ENCODE measurements around the gene RAF1. TPM values are rescaled to one million over a fixed set of nuclear protein-coding genes. Genes with fewer than 3 reads are reported as not detected.

RAF1 gene
- total RNA-seq, 1 experiment from 2014 or later, result 68.8 TPM

DNA sequence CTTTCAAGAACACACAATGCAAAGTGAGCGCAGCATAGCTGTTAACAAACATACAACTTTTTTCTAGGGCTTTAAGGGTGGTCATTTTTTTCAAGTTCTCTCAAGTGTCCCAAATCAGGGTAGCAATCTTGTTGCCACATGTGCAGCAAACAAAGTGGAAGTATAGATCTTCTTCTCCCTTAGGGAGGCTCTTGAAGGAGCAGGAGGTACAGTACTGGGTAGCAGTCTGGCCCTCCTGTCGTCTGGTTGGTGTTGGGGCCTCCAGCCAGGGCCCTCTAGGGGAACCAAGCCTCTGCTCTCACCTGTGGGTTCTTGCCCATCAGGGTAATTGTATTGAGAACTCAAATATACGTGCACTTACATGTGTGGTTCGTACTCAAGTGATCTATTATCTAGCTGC lies 81.2 kb downstream of the RAF1 start:
- no peaks in the 10 kb centered on the region for H3K9me3 ChIP-seq (ENCODE audit: control insufficient read depth, insufficient read depth, low read depth, low read length)
- BruUV-seq (replicated peaks), result TSS peak; percentile 35
- CTCF ChIA-PET, result no interaction called here
- TF ChIP-seq SIN3A (IDR thresholded peaks at IDR 0.05; ENCODE audit: borderline replicate concordance, insufficient read depth, low read depth, low read length) (no peak), TCF7L2 (IDR thresholded peaks at IDR 0.05; ENCODE audit: low read depth, low read length) (no peak), POLR2AphosphoS5 (IDR thresholded peaks at IDR 0.05; ENCODE audit: low read depth, low read length) (no peak)
- TF ChIP-seq, protein P1, sequence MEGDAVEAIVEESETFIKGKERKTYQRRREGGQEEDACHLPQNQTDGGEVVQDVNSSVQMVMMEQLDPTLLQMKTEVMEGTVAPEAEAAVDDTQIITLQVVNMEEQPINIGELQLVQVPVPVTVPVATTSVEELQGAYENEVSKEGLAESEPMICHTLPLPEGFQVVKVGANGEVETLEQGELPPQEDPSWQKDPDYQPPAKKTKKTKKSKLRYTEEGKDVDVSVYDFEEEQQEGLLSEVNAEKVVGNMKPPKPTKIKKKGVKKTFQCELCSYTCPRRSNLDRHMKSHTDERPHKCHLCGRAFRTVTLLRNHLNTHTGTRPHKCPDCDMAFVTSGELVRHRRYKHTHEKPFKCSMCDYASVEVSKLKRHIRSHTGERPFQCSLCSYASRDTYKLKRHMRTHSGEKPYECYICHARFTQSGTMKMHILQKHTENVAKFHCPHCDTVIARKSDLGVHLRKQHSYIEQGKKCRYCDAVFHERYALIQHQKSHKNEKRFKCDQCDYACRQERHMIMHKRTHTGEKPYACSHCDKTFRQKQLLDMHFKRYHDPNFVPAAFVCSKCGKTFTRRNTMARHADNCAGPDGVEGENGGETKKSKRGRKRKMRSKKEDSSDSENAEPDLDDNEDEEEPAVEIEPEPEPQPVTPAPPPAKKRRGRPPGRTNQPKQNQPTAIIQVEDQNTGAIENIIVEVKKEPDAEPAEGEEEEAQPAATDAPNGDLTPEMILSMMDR (IDR thresholded peaks at IDR 0.05), result no peak
- TF ChIP-seq, protein P2, sequence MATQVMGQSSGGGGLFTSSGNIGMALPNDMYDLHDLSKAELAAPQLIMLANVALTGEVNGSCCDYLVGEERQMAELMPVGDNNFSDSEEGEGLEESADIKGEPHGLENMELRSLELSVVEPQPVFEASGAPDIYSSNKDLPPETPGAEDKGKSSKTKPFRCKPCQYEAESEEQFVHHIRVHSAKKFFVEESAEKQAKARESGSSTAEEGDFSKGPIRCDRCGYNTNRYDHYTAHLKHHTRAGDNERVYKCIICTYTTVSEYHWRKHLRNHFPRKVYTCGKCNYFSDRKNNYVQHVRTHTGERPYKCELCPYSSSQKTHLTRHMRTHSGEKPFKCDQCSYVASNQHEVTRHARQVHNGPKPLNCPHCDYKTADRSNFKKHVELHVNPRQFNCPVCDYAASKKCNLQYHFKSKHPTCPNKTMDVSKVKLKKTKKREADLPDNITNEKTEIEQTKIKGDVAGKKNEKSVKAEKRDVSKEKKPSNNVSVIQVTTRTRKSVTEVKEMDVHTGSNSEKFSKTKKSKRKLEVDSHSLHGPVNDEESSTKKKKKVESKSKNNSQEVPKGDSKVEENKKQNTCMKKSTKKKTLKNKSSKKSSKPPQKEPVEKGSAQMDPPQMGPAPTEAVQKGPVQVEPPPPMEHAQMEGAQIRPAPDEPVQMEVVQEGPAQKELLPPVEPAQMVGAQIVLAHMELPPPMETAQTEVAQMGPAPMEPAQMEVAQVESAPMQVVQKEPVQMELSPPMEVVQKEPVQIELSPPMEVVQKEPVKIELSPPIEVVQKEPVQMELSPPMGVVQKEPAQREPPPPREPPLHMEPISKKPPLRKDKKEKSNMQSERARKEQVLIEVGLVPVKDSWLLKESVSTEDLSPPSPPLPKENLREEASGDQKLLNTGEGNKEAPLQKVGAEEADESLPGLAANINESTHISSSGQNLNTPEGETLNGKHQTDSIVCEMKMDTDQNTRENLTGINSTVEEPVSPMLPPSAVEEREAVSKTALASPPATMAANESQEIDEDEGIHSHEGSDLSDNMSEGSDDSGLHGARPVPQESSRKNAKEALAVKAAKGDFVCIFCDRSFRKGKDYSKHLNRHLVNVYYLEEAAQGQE (IDR thresholded peaks at IDR 0.05; ENCODE audit: insufficient read depth in 1 of 2, low read depth in 2 of 2, low read length in 1 of 2), result no peak
- peaks cover 8% of the 10 kb centered on the region for H3K36me3 ChIP-seq (ENCODE audit: control insufficient read depth, insufficient read depth, low read length)
- no peak for DNase-seq (ENCODE audit: low read depth, low spot score)
- no peaks in the 10 kb centered on the region for H3K4me1 ChIP-seq (ENCODE audit: control insufficient read depth, insufficient read depth, low read length)
- no peak overlapping the region for H3K4me3 ChIP-seq (ENCODE audit: low read depth in 2 of 2, low read length in 2 of 2)
- POLR2A ChIA-PET, result interaction anchor here (1.0 kb wide), 1 partner anchor 15 kb away, joined by 3 read pairs; no protein-coding TSS in a partner anchor
- H3K27me3 ChIP-seq (ENCODE audit: control insufficient read depth, insufficient read depth, low read length), result no peaks in the 10 kb centered on the region
- intact Hi-C loops (cut with micrococcal nuclease; ENCODE audit: unreplicated experiment), result no loop called here
- in situ Hi-C loops (cut with HindIII; ENCODE audit: low pct_unique_long_range_greater_than_20kb, low sequenced_read_pairs), result no loop called here
- no peak overlapping the region for H3K27ac ChIP-seq (ENCODE audit: low read length)
- ATAC-seq, result no peak

DNA sequence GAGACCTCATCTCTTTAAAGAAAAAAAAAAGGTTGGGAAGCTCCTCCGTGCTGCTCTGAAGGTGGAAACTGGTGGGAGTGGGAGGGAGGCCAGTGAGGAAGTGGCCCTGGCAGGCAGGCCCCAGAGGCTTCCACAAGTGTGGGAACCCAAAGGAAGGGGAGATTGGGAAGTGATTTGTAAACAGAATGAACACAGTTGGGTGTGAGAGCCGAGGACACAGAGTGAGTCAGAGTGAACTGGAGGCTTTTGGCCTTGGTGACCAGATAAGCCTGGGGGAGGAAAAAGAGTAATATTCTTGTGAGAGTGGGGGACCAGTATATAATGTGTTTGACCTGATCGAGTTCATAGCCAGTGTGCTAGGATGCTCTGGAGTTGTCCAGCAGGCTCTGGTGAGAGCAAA lies 84.0 kb downstream of the RAF1 start:
- no peak for ATAC-seq
- H3K27me3 ChIP-seq (ENCODE audit: control insufficient read depth, insufficient read depth, low read length), result no peaks in the 10 kb centered on the region
- intact Hi-C loops (cut with micrococcal nuclease; ENCODE audit: unreplicated experiment) (no loop called here), in situ Hi-C loops (cut with HindIII; ENCODE audit: low pct_unique_long_range_greater_than_20kb, low sequenced_read_pairs) (no loop called here)
- H3K36me3 ChIP-seq (ENCODE audit: control insufficient read depth, insufficient read depth, low read length), result peaks cover 5% of the 10 kb centered on the region
- no peaks in the 10 kb centered on the region for H3K9me3 ChIP-seq (ENCODE audit: control insufficient read depth, insufficient read depth, low read depth, low read length)
- CTCF ChIA-PET, result no interaction called here
- no TSS peak for BruUV-seq (replicated peaks)
- POLR2A ChIA-PET, result no interaction called here
- TF ChIP-seq SIN3A (IDR thresholded peaks at IDR 0.05; ENCODE audit: borderline replicate concordance, insufficient read depth, low read depth, low read length) (no peak), POLR2AphosphoS5 (IDR thresholded peaks at IDR 0.05; ENCODE audit: low read depth, low read length) (no peak), TCF7L2 (IDR thresholded peaks at IDR 0.05; ENCODE audit: low read depth, low read length) (no peak)
- TF ChIP-seq, protein P1 (IDR thresholded peaks at IDR 0.05), result no peak
- TF ChIP-seq, protein P2 (IDR thresholded peaks at IDR 0.05; ENCODE audit: insufficient read depth in 1 of 2, low read depth in 2 of 2, low read length in 1 of 2), result no peak
- no peak for DNase-seq (ENCODE audit: low read depth, low spot score)
- no peak overlapping the region for H3K27ac ChIP-seq (ENCODE audit: low read length)
- no peak overlapping the region for H3K4me3 ChIP-seq (ENCODE audit: low read depth in 2 of 2, low read length in 2 of 2)
- H3K4me1 ChIP-seq (ENCODE audit: control insufficient read depth, insufficient read depth, low read length), result no peaks in the 10 kb centered on the region
